T-cell (primary cell): Measurements from ENCODE around the gene PKIG. TPM values are rescaled to one million over a fixed set of nuclear protein-coding genes. Genes with fewer than 3 reads are reported as not detected.
A peak's percentile ranks its signal among the peaks of the same experiment; 100 is the strongest.

ENCODE experiments used
- ATAC-seq, 4 experiments: fragments of 200-7000 bp in 3 of 4; fragments of 150-1000 bp in 1 of 4; cut with Tn5 transposase; replicated peaks in 1 of 4; 1 replicate in 3 of 4; 2 replicates in 1 of 4; pipeline ENCODE4 v1.10.0; 2021; ENCODE audit warnings: moderate library complexity in 3 of 4, mild to moderate bottlenecking in 2 of 4, moderate number of reproducible peaks in 1 of 4
- CTCF ChIA-PET, 2 donors: fragments of 300-600 bp; sonication (Branson Sonifier 250); formaldehyde crosslinking; loops; one replicate each; lab custom pipeline; 2022; ENCODE audit warnings: antibody characterized with exemption in 2 of 2; lab: Charles Lee
- POLR2A ChIA-PET, 2 donors: fragments of 300-600 bp; sonication (Branson Sonifier 250); formaldehyde crosslinking; loops; one replicate each; lab custom pipeline; 2022; ENCODE audit warnings: antibody characterized with exemption in 2 of 2; lab: Charles Lee
- DNase-seq, 35 experiments: peaks; one replicate each; pipeline versions ENCODE4 v3.0.0 to v3.0.0-alpha.2; 2013 to 2023
- H3K27ac ChIP-seq: one replicate; pipeline ENCODE4 v1.5.1; 2013; ENCODE audit warnings: low read length
- H3K27me3 ChIP-seq, 2 experiments: replicated peaks in 1 of 2; 1 replicate in 1 of 2; 2 replicates in 1 of 2; pipeline versions ENCODE4 v1.6.1 to v1.7.0; 2013; ENCODE audit warnings: low read length in 1 of 2, mixed read lengths in 1 of 2; ENCODE audit not compliant: control insufficient read depth in 2 of 2, insufficient read depth in 2 of 2; ENCODE audit errors: extremely low read depth in 1 of 2
- H3K36me3 ChIP-seq, 2 donors: 1 replicate in 1 of 2; 2 replicates in 1 of 2; pipeline versions ENCODE4 v1.6.1 to v1.7.0; 2013; ENCODE audit warnings: low read length in 1 of 2; ENCODE audit not compliant: control insufficient read depth in 2 of 2, insufficient read depth in 1 of 2; ENCODE audit errors: extremely low read depth in 1 of 2
- H3K4me1 ChIP-seq, 2 experiments: 1 replicate in 1 of 2; 2 replicates in 1 of 2; pipeline versions ENCODE4 v1.6.1 to v1.7.0; 2013; ENCODE audit warnings: low read length in 2 of 2, mixed read lengths in 1 of 2; ENCODE audit not compliant: insufficient read depth in 2 of 2, control insufficient read depth in 1 of 2; ENCODE audit errors: extremely low read depth in 1 of 2
- H3K4me3 ChIP-seq, 2 donors: 1 replicate in 1 of 2; 2 replicates in 1 of 2; pipeline versions ENCODE4 v1.5.1 to v1.7.0; 2013; ENCODE audit warnings: mild to moderate bottlenecking in 2 of 2, low read length in 1 of 2, moderate library complexity in 1 of 2; ENCODE audit not compliant: control insufficient read depth in 1 of 2; ENCODE audit errors: extremely low read depth in 1 of 2
- H3K9me3 ChIP-seq: 2 replicates; pipeline ENCODE4 v1.7.0; 2013
- H3K27ac Mint-ChIP-seq, 2 donors: one replicate each; pipeline ENCODE4 v1.8.0; 2020 to 2021; ENCODE audit warnings: mild to moderate bottlenecking in 2 of 2, mixed read lengths in 2 of 2
- H3K27me3 Mint-ChIP-seq, 2 donors: one replicate each; pipeline ENCODE4 v1.8.0; 2021 to 2022; ENCODE audit warnings: mixed read lengths in 2 of 2
- H3K36me3 Mint-ChIP-seq: one replicate; pipeline ENCODE4 v1.8.0; 2021; ENCODE audit warnings: mixed read lengths
- H3K4me1 Mint-ChIP-seq, 3 donors: one replicate each; pipeline ENCODE4 v1.8.0; 2020 to 2022; ENCODE audit warnings: mixed read lengths in 3 of 3, mild to moderate bottlenecking in 1 of 3
- H3K4me3 Mint-ChIP-seq, 3 donors: one replicate each; pipeline ENCODE4 v1.8.0; 2020 to 2022; ENCODE audit warnings: mild to moderate bottlenecking in 3 of 3, mixed read lengths in 3 of 3, moderate library complexity in 3 of 3
- H3K9me3 Mint-ChIP-seq, 3 donors: one replicate each; pipeline ENCODE4 v1.8.0; 2020 to 2022; ENCODE audit warnings: mixed read lengths in 3 of 3
- WGBS: methylation state at CpG from one replicate; pipeline ENCODE4 v1.1.5; 2013; ENCODE audit warnings: missing lambda C conversion rate; ENCODE audit not compliant: insufficient coverage; 5-methylcytosine and 5-hydroxymethylcytosine counted together
- total RNA-seq, 35 experiments: library from RNA in 6 of 35; stranded (reverse) in 6 of 35; fragments of 120-200 nt in 1 of 35; gene quantifications; one replicate each; pipeline versions ENCODE4 v1.2.1 to v1.2.4 and lab custom pipeline; 2013 to 2026

PKIG gene
- total RNA-seq, 5 donors from 2014 or later (not counting 1 experiment from before 2014, with no cell fraction given) = 2.1 to 7.7 (median 4.7) TPM

- no peaks in the 10 kb centered on the region for H3K9me3 ChIP-seq
- WGBS = 99% methylated on average over 5 of the region's 5 CpGs
- ATAC-seq (no peak), DNase-seq (no peak)
- CTCF ChIA-PET = no interaction called here
- peaks cover 0 to 35% of the 10 kb centered on the region in 2 experiments for H3K4me1 ChIP-seq
- Mint-ChIP-seq H3K27me3 (no peaks in the 10 kb centered on the region), H3K4me3 (no peak overlapping the region), H3K36me3 (peaks cover 63% of the 10 kb centered on the region), H3K4me1 (peaks cover 30 to 37% (median 33%) of the 10 kb centered on the region in 3 donors), H3K27ac (peak overlapping the region; percentile 42 to 79), H3K9me3 (peaks cover 0 to 3% (median 0%) of the 10 kb centered on the region in 3 donors)
- no peak overlapping the region for H3K4me3 ChIP-seq
- no peak overlapping the region for H3K27ac ChIP-seq
- peaks cover 21 to 78% of the 10 kb centered on the region in 2 donors for H3K36me3 ChIP-seq
- POLR2A ChIA-PET = no interaction called here
- H3K27me3 ChIP-seq = no peaks in the 10 kb centered on the region
These were observed 38.9 kb downstream of the PKIG start for GRCh38 chr20:44621325-44621724.

GRCh38 chr20:44621939-44622338 lies 39.6 kb downstream of the PKIG start:
- Mint-ChIP-seq H3K36me3 (peaks cover 68% of the 10 kb centered on the region), H3K27ac (peak overlapping the region; percentile 42 to 79), H3K4me1 (peaks cover 27 to 40% (median 28%) of the 10 kb centered on the region in 3 donors), H3K9me3 (peaks cover 0 to 3% (median 0%) of the 10 kb centered on the region in 3 donors), H3K4me3 (no peak overlapping the region), H3K27me3 (no peaks in the 10 kb centered on the region)
- Histone ChIP-seq H3K36me3 (peaks cover 25 to 77% of the 10 kb centered on the region in 2 donors), H3K9me3 (no peaks in the 10 kb centered on the region), H3K27ac (no peak overlapping the region), H3K27me3 (no peaks in the 10 kb centered on the region), H3K4me3 (no peak overlapping the region), H3K4me1 (peaks cover 0 to 29% of the 10 kb centered on the region in 2 experiments)
- ATAC-seq (no peak), DNase-seq (no peak)
- POLR2A ChIA-PET = no interaction called here
- WGBS = 99% methylated on average over 8 of the region's 8 CpGs
- CTCF ChIA-PET = interaction anchor here (0.6 to 0.7 kb wide), 2 partner anchors 101 to 741 kb away, joined by 3 read pairs; partner anchors contain the start of gene SYS1 (in 1 of the 2)

- ATAC-seq = no peak
- Mint-ChIP-seq H3K9me3 (peaks cover 0 to 3% (median 0%) of the 10 kb centered on the region in 3 donors), H3K27me3 (no peaks in the 10 kb centered on the region), H3K4me3 (no peak overlapping the region), H3K36me3 (peaks cover 72% of the 10 kb centered on the region), H3K27ac (no peak overlapping the region), H3K4me1 (peaks cover 21 to 38% (median 21%) of the 10 kb centered on the region in 3 donors)
- ChIA-PET CTCF (interaction anchor here (0.6 to 0.7 kb wide), 2 partner anchors 102 to 740 kb away, joined by 3 read pairs; partner anchors contain the start of gene SYS1 (in 1 of the 2)), POLR2A (no interaction called here)
- DNase-seq = no peak
- Histone ChIP-seq H3K4me3 (no peak overlapping the region), H3K36me3 (peaks cover 25 to 79% of the 10 kb centered on the region in 2 donors), H3K27ac (no peak overlapping the region), H3K27me3 (no peaks in the 10 kb centered on the region), H3K9me3 (no peaks in the 10 kb centered on the region), H3K4me1 (peaks cover 0 to 21% of the 10 kb centered on the region in 2 experiments)
- 100% methylated on average over 8 of the region's 19 CpGs for WGBS
These were observed 40.3 kb downstream of the PKIG start for GRCh38 chr20:44622501-44623270.

GRCh38 chr20:44624152-44624551 lies 41.8 kb downstream of the PKIG start:
- Mint-ChIP-seq H3K9me3 (peaks cover 0 to 3% (median 0%) of the 10 kb centered on the region in 3 donors), H3K36me3 (peaks cover 79% of the 10 kb centered on the region), H3K27me3 (no peaks in the 10 kb centered on the region), H3K4me3 (no peak overlapping the region), H3K27ac (no peak overlapping the region), H3K4me1 (peaks cover 6 to 23% (median 6%) of the 10 kb centered on the region in 3 donors)
- ATAC-seq (no peak), DNase-seq (no peak)
- ChIA-PET POLR2A (no interaction called here), CTCF (no interaction called here)
- H3K4me3 ChIP-seq = no peak overlapping the region
- peaks cover 29 to 89% of the 10 kb centered on the region in 2 donors for H3K36me3 ChIP-seq
- H3K27me3 ChIP-seq = no peaks in the 10 kb centered on the region
- 94% methylated on average over 4 of the region's 4 CpGs for WGBS
- no peak overlapping the region for H3K27ac ChIP-seq
- no peaks in the 10 kb centered on the region for H3K9me3 ChIP-seq
- H3K4me1 ChIP-seq = peaks cover 0 to 7% of the 10 kb centered on the region in 2 experiments

- H3K4me3 Mint-ChIP-seq = no peak overlapping the region
- CTCF ChIA-PET = no interaction called here
- H3K9me3 Mint-ChIP-seq = peaks cover 0 to 3% (median 0%) of the 10 kb centered on the region in 3 donors
- Histone ChIP-seq H3K27me3 (no peaks in the 10 kb centered on the region), H3K4me3 (no peak overlapping the region), H3K36me3 (peaks cover 29 to 87% of the 10 kb centered on the region in 2 donors), H3K27ac (no peak overlapping the region), H3K4me1 (peaks cover 0 to 4% of the 10 kb centered on the region in 2 experiments), H3K9me3 (no peaks in the 10 kb centered on the region)
- no peak for DNase-seq
- peak overlapping the region in 1 of 2 donors; percentile 16 for H3K27ac Mint-ChIP-seq
- POLR2A ChIA-PET = no interaction called here
- no peak for ATAC-seq
- H3K27me3 Mint-ChIP-seq = no peaks in the 10 kb centered on the region
- peaks cover 72% of the 10 kb centered on the region for H3K36me3 Mint-ChIP-seq
- peaks cover 0 to 17% (median 0%) of the 10 kb centered on the region in 3 donors for H3K4me1 Mint-ChIP-seq
- 75% methylated on average over 3 of the region's 6 CpGs for WGBS
These were observed 42.4 kb downstream of the PKIG start for GRCh38 chr20:44624743-44625271.

GRCh38 chr20:44625361-44625760 lies 43.0 kb downstream of the PKIG start:
- ChIA-PET CTCF (no interaction called here), POLR2A (no interaction called here)
- Histone ChIP-seq H3K9me3 (no peaks in the 10 kb centered on the region), H3K36me3 (peaks cover 29 to 81% of the 10 kb centered on the region in 2 donors), H3K27me3 (no peaks in the 10 kb centered on the region), H3K4me1 (peaks cover 0 to 4% of the 10 kb centered on the region in 2 experiments), H3K27ac (no peak overlapping the region), H3K4me3 (no peak overlapping the region)
- Mint-ChIP-seq H3K36me3 (peaks cover 69% of the 10 kb centered on the region), H3K4me3 (no peak overlapping the region), H3K27ac (no peak overlapping the region), H3K4me1 (peaks cover 0 to 16% (median 0%) of the 10 kb centered on the region in 3 donors), H3K9me3 (peaks cover 0 to 3% (median 0%) of the 10 kb centered on the region in 3 donors), H3K27me3 (no peaks in the 10 kb centered on the region)
- ATAC-seq (no peak), DNase-seq (no peak)
- WGBS = 100% methylated on average over 2 of the region's 8 CpGs
